Hepatocyte (in vitro differentiated cells): ENCODE data around the gene PTTG1IP. TPM values are rescaled to one million over a fixed set of nuclear protein-coding genes. Genes with fewer than 3 reads are reported as not detected.

Experiments
- DNase-seq: peaks from one replicate; pipeline ENCODE4 v3.0.0-alpha.2; 2016; ENCODE audit warnings: low spot score
- H2AFZ ChIP-seq: fragments of 200-600 bp; sonication (generic); 2 replicates; pipeline ENCODE4 v1.6.0; 2016; ENCODE audit warnings: antibody characterized with exemption, mild to moderate bottlenecking
- H3K27ac ChIP-seq: fragments of 200-600 bp; sonication (generic); 2 replicates; pipeline ENCODE4 v1.5.1; 2016; ENCODE audit warnings: mild to moderate bottlenecking
- H3K27me3 ChIP-seq: fragments of 200-600 bp; sonication (generic); 2 replicates; pipeline ENCODE4 v1.6.1; 2016
- H3K36me3 ChIP-seq: fragments of 200-600 bp; sonication (generic); replicated peaks from 2 replicates; pipeline ENCODE4 v1.5.1; 2016; ENCODE audit warnings: low read depth; ENCODE audit not compliant: insufficient read depth
- H3K4me1 ChIP-seq: fragments of 200-600 bp; sonication (generic); 2 replicates; pipeline ENCODE4 v1.5.1; 2016; ENCODE audit warnings: mild to moderate bottlenecking, moderate library complexity; ENCODE audit not compliant: insufficient read depth
- H3K4me2 ChIP-seq: fragments of 200-600 bp; sonication (generic); 2 replicates; pipeline ENCODE4 v1.6.0; 2016
- H3K4me3 ChIP-seq: fragments of 200-600 bp; sonication (generic); 2 replicates; pipeline ENCODE4 v1.5.1; 2016; ENCODE audit warnings: mild to moderate bottlenecking
- H3K79me2 ChIP-seq: fragments of 200-600 bp; sonication (generic); 2 replicates; pipeline ENCODE4 v1.6.0; 2017; ENCODE audit warnings: mild to moderate bottlenecking
- H3K9me2 ChIP-seq: fragments of 200-600 bp; sonication (generic); replicated peaks from 2 replicates; pipeline ENCODE4 v1.6.0; 2017; ENCODE audit warnings: mild to moderate bottlenecking; ENCODE audit not compliant: insufficient read depth
- H3K9me3 ChIP-seq: fragments of 200-600 bp; sonication (generic); 2 replicates; pipeline ENCODE4 v1.5.1; 2016; ENCODE audit warnings: low read depth, mild to moderate bottlenecking
- H4K20me1 ChIP-seq: fragments of 200-600 bp; sonication (generic); 2 replicates; pipeline ENCODE4 v1.6.0; 2016; ENCODE audit warnings: mild to moderate bottlenecking; ENCODE audit not compliant: insufficient read depth, poor library complexity, severe bottlenecking
- CTCF ChIP-seq: fragments of 200-600 bp; sonication (generic); IDR thresholded peaks from 2 replicates; pipeline ENCODE4 v1.5.1; 2016; ENCODE audit warnings: antibody characterized with exemption, mild to moderate bottlenecking; ENCODE audit not compliant: poor library complexity
- EZH2 ChIP-seq: fragments of 200-600 bp; sonication (generic); IDR thresholded peaks from 2 replicates; pipeline ENCODE4 v1.6.1; 2016; ENCODE audit warnings: antibody characterized with exemption, mild to moderate bottlenecking, borderline replicate concordance
- EZH2phosphoT487 ChIP-seq: fragments of 200-600 bp; sonication (generic); IDR thresholded peaks from one replicate; pipeline ENCODE4 v1.6.1; 2018; ENCODE audit warnings: antibody characterized with exemption, mild to moderate bottlenecking, low read depth, moderate library complexity; ENCODE audit not compliant: unreplicated experiment, severe bottlenecking
- whole genome bisulfite sequencing: methylation state at CpG from one replicate; pipeline ENCODE4 v1.1.6; 2016; ENCODE audit warnings: low lambda C conversion rate; ENCODE audit errors: missing lambda C conversion rate; 5-methylcytosine and 5-hydroxymethylcytosine counted together
- polyA plus RNA-seq: library from polyadenylated mRNA; unstranded; fragments of >200 nt; fragmentation: Nextera tagmentation; extraction: Ambion mirVana; gene quantifications from 2 replicates; pipeline ENCODE4 v1.2.1, GENCODE V29; 2016
- total RNA-seq: library from RNA; depleted of rRNA; stranded (reverse); fragments of >200 nt; gene quantifications from 2 replicates; pipeline ENCODE4 v1.2.3, GENCODE V29; 2014

Gene PTTG1IP
- total and polyA plus RNA-seq, 2 experiments from 2014 or later, result 344 to 362 TPM

- no peak for TF ChIP-seq EZH2
- no peak for TF ChIP-seq EZH2phosphoT487
- TF ChIP-seq CTCF, result no peak
- Histone ChIP-seq H3K4me1 (peaks cover 9% of the 10 kb centered on the region), H3K4me2 (peak overlapping the region; percentile 53), H3K36me3 (no peaks in the 10 kb centered on the region), H3K4me3 (no peak overlapping the region), H3K9me3 (no peaks in the 10 kb centered on the region), H3K27me3 (no peaks in the 10 kb centered on the region), H4K20me1 (no peaks in the 10 kb centered on the region), H3K27ac (peak overlapping the region; percentile 88), H2AFZ (no peak overlapping the region), H3K79me2 (no peaks in the 10 kb centered on the region), H3K9me2 (no peaks in the 10 kb centered on the region)
- WGBS, result 75% methylated on average over 13 of the region's 13 CpGs
- DNase-seq, result peak; percentile 60
Observed at GRCh38 chr21:44878053-44878982, 4.8 kb upstream of the PTTG1IP start.

GRCh38 chr21:44876849-44877575, 3.5 kb upstream of the PTTG1IP start:
- Histone ChIP-seq H2AFZ (no peak overlapping the region), H3K27ac (peak overlapping the region; percentile 88), H4K20me1 (peaks cover 8% of the 10 kb centered on the region), H3K79me2 (peaks cover 12% of the 10 kb centered on the region), H3K4me2 (no peak overlapping the region), H3K36me3 (no peaks in the 10 kb centered on the region), H3K27me3 (no peaks in the 10 kb centered on the region), H3K9me3 (no peaks in the 10 kb centered on the region), H3K9me2 (no peaks in the 10 kb centered on the region), H3K4me3 (no peak overlapping the region), H3K4me1 (peaks cover 9% of the 10 kb centered on the region)
- no peak for DNase-seq
- 93% methylated on average over 12 of the region's 12 CpGs for WGBS
- TF ChIP-seq EZH2phosphoT487, result no peak

GRCh38 chr21:44875316-44875700, 1.8 kb upstream of the PTTG1IP start:
- Histone ChIP-seq H3K79me2 (peaks cover 28% of the 10 kb centered on the region), H3K36me3 (no peaks in the 10 kb centered on the region), H3K27me3 (no peaks in the 10 kb centered on the region), H3K4me2 (peak overlapping the region; percentile 90), H3K27ac (peak overlapping the region; percentile 89), H4K20me1 (peaks cover 23% of the 10 kb centered on the region), H3K4me3 (no peak overlapping the region), H3K9me2 (no peaks in the 10 kb centered on the region), H3K4me1 (peaks cover 11% of the 10 kb centered on the region), H2AFZ (peak overlapping the region; percentile 71), H3K9me3 (no peaks in the 10 kb centered on the region)
- WGBS, result 75% methylated on average over 6 of the region's 6 CpGs
- TF ChIP-seq CTCF (no peak), EZH2 (no peak), EZH2phosphoT487 (no peak)
- no peak for DNase-seq
